OCI-M1 (cell line): ENCODE data around the gene SOHLH2.

Source experiments
- DNase-seq: peaks from one replicate; lab custom pipeline; 2025; lab: John Stamatoyannopoulos, UW

SOHLH2 gene

DNA sequence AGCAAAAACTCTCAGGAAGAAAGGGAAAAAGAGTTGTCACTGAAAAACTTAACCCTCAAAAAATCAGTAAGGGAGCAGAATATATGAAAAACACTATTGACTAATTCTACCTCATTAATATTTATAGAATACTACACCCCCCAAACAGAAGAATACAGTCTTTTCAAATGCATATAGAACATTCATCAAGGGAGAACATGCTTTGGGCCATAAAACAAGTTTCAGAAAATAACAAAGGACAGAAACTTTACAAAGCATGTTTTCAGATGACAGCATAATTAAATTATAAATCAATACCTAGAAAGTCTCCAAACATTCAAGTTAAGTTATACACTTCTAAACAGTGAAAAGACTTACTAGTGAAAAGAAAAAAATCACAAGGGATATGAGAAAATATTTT lies 30.5 kb downstream of the SOHLH2 start:
- DNase-seq, result no peak

DNA sequence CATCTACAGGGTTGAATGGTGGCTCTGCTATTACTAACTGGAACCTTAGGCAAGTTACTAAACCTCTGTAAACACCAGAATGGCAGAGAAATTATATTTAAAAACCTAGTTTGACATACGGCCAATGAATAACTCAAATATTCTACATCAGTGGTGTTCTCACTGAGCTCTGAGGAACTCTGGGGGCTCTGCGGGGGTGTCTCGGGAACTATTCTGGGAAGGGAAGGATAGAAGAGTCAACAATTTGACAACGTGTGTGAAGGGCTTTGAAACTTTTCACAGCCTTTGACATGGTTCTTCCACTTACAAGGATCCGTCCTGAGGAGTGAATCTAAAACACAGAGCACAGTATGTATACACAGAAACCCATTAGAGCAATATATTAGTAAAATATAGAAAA lies 38.7 kb downstream of the SOHLH2 start:
- DNase-seq, result no peak

DNA sequence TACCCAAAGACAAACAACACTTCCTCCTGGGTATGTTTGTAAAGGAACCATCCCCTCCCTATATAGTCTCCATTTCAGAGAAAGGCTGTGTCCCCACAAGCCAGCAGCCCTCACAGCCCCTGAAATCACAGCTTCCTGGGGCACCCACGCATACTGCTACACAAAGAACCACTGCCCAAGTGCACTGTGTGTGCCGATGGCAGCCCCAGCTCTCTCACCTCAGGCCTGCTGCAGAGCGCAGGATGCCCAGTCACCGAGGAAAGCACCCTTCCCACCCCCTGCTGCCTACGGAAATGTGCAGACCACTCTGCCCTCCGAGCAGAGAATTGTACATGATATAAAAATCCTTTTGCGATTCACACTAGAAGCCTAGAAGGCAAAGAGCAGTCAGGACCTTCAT lies 39.4 kb downstream of the SOHLH2 start:
- no peak for DNase-seq

DNA sequence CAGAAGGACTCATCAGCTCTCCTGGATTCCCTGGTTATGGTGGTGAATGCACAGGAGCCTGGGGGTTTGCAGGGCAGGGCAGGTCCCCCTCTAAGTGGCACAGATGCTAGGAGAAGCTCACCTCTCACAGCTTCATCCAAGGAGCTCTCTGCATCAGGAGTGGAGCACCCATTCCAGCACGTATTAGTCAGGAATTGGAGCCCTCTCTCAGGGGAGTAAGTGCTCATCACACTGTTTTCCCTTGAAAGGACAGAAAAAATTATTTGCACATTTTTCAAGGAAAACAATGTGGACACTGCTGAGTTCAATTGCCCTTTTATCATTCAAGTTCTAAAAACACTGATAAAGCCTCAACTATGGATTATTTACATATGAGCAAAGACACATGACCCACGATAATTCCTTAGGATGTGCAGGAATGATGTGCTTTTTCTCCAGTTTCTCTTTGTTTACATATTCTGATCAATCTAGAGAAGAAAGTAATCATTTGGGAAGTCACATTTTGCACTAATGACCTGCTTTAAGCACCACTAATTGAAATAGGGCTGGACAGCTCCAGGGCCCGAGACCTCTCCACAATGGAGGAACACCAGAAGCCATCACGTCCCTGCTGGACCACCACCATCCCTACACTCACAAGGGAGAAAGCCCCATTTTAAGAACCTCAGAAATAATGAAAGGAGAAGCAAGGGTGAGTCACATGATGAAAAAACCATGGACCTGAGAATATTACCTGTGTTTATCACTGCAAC lies 40.6 kb downstream of the SOHLH2 start:
- DNase-seq, result no peak

DNA sequence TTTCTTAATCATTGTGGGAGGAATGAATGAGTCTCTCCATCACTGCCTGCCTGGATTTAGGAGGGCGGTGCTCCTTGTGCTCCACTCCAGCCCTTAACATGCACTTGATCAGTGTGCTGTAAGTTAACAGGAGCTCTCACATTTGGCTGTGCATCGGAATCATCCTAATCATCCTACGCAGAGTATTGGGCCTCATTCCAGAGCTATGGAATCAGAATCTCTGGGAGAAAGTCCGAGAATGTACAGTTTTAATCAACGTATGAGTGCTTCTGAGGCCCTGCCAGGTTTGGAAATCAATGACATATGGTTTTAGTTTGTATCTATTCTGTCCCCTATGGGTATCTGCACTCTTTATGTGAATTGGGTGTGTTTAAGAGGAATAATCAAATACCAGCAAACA lies 48.3 kb downstream of the SOHLH2 start:
- DNase-seq, result no peak

DNA sequence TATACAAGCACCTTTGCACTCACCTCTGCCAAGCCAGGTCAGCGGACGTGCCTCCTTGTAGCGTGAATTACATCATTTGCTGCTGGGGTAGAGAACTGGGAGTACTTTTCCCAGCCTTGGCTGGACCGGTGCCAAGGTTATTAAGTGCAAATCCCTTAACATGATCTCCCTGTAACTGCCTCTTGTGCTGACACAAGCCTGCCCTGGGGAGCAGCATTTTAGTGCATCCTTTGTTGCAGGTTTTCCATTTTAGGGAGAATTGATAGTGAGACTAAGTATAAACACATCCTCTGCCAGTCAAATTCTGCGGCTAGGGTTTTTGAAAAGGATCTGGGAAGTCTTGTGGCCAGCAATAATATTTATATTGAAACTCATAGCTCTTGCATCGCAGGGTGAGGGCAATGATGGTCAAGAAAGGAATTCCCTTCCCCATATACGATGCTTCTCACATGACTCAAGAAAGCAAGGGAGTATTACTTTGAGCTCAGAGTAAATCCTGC lies 50.5 kb downstream of the SOHLH2 start:
- DNase-seq, result no peak

DNA sequence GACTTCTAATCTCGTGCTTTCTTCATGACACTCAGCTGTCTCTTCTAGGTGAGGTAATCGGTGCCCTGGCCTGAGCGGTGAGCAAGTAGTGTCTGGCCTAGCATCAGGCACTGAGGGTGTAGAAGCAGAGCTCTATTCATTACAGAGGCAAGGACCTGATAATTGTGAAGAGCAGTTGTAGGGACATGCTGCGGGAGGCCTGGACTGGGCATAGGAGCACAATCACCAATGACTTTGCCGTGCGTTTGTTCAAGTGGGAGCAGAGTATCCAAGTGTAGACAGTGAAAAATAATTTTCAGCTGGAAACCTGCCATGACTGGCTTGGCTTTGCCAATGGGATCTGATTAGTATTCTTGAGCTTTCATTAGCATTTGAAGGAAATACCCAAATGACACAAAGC lies 51.1 kb downstream of the SOHLH2 start:
- no peak for DNase-seq

DNA sequence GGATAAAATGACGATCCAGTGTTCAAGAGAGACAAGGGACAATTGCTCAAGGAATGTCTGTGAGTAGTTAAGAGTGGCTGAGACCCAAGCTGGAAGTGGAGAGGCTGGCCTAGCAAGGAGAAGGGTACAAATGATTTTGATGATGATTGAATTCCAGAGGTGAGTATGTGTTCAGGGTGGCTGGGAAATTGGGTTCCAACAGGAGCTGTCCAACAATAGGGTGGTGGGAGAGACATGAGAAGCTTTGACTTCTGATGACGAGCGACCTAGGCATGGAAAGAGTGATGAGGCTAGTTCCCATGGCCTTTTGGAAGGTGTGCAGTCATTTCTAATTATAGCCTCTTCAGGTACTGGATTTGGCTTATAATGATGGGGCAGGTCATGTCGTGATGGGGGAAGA lies 54.1 kb downstream of the SOHLH2 start:
- no peak for DNase-seq

DNA sequence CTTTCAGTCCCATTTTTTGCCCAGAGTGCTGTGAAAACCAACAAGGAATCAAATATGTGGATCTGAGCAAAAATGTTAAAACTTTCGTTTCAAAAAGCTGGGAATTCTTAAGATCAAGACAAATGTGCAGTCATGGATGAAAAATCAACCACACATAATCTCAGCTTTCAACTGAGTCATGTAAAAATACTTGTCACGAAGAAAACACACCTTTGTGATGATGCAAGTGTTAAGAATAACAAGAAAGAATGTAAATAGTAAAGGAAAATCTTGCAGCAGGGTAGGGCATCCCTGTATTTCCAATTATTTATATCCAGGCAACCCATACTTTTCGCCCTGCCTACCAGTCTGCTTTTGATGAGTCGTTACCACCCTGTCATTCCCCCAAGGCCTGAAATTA lies 55.7 kb downstream of the SOHLH2 start:
- DNase-seq, result no peak

DNA sequence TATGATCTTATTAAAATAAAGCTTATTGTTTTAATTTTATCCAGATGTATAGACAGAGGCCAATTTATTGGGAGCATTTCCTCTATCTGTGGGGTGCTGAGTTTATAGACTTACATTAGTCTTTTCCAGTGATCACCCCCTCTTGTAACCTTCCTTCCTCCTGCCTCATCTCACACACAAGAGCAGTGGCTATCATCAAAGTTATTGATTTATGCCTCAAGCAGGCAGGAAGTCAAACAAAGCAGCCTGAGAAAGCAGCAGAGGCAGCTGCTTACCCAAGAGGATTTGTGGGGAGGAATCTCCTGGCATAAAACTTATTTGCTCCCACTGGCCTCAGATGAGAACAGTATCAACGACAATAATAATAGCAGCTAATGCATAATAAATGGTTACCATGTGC lies 56.9 kb downstream of the SOHLH2 start:
- DNase-seq, result no peak

DNA sequence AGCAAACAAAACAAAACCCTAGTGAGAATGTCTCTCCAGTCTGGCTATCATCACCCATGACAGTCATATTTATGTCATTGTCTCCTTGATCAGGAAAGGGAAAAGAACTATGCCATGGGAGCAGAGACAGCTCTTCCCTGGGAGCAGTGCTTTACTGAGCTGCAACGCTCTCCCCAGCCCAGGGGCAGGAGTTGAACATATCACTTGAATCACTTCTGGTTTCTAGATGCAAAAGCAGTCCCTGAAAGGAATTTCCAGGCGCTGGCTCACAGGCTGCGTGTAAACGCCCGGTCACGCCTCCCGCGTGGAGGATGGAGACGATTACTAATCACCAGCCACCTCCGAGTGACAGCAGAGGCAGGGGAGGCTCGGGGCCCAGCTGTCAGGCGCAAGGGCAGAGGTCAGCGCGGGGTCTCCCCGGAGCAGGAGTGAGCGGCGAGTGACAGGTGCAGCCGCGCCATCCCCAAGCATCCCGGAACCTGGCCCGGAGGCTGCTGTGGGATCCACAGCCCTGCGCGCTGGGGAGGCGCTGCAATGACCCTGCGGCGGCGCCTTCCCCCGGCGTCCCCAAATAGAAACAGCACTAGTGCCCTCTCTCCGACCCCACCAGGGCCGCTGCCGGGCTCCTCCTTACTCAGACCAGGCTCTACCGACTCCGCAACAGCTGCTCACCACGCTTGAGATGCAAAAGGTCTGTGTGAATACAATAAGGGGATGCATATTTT lies 59.6 kb downstream of the SOHLH2 start:
- no peak for DNase-seq

DNA sequence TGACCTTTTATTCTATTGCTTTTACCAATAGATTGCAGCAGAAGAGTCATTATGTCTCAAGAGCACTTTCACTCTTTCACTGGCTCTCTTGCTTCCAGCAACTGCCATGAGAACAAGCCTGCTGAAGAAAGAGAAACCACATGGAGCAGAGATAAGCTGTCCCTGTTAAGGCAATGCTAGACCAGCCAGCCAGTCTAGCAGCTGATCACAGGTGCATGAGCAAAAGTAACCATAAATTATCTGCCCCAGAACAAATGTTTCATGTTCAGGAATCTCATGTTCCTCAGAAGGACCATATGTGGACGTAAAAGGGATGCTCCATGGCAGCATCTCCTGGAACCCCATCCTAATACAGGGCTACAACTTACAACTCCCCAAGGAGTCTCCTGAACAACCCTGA lies 62.8 kb downstream of the SOHLH2 start:
- peak; percentile 63 for DNase-seq

DNA sequence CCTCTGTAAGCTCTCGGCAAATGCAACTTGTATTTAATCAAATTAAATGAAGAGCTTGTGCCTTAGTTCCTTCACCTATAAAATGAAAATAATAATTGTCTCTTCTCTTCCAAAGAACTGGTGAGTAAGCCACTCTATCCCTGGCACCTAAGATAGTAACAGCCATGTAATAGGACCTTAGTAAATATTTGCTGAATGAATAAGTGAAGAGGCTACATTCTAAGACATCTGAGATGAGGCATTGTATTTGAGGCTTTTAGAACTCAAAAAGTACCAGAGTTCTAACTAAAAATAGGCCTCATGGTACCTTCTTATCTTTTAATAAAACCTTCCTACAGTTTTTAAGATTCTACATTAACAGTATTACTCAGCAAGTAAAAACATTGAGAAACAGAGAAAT lies 65.9 kb downstream of the SOHLH2 start:
- DNase-seq, result no peak

DNA sequence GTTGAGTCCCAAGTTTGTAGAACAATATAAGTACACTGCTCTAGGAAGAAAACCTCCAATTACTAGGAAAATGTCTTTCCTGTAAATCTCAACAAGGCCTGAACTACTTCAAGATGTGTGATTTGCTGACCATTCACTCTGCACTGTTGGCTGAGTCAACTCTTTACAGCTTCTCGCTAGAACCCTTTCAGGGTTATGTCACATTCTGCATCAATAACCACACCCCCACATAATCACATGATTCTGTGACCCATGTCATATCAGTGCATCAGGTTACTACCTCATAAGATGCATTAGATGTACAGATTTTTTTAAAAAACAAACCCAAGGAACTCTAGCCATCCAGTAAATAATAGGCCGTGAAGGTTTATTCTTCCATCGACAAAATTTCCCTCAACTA lies 67.0 kb downstream of the SOHLH2 start:
- no peak for DNase-seq

DNA sequence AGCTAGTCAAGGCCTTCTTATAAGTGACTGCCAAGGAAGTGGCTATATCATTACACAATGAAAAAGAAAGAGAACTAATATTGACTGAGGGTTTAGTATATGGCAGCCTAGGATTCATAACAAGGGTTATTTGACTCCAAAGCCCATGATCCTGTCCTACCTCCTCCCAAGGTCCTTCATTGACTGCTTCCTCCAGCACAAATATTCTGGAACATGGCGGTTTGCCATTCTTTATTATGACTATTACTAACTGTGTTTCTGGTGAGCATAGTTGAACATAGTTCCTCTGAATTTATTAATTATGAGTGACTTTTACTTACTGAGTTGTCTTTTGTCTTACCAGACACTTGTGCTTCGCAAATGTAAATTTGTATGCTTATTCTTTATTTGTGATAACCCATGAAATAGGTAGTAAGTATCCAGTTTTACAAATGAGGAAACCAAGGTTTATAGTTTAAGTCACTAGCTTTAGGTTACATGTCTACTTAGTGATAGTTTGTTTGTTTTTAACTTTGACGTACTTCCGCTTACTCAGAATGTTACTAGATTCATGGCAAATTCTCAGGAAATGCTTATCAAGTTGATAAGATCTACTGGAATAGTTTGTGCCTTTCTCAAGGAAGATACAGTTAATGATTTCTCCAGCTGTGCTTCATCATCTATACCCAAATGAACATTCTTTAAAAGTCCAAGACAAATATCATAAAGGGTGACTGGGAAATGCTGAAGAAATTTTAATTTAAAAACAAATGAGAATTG lies 67.7 kb downstream of the SOHLH2 start:
- DNase-seq, result no peak

DNA sequence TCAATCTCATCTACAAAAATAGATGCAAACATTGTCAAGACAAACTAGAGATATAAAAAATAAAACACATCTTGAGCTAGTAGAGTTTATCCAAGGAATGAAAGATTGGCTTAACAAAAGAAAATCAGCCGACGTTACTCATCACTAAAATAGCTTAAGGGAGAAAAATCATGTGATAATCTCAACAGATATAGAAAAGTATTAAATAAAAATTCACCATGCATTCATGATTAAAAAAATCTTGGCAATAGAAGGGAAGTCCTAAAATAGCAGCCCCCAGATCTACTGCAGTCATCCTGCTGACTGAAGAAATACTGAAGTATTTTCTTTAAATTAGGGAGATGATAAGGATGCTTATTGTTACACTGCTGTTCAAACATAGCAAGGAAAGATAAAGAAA lies 70.6 kb downstream of the SOHLH2 start:
- no peak for DNase-seq

DNA sequence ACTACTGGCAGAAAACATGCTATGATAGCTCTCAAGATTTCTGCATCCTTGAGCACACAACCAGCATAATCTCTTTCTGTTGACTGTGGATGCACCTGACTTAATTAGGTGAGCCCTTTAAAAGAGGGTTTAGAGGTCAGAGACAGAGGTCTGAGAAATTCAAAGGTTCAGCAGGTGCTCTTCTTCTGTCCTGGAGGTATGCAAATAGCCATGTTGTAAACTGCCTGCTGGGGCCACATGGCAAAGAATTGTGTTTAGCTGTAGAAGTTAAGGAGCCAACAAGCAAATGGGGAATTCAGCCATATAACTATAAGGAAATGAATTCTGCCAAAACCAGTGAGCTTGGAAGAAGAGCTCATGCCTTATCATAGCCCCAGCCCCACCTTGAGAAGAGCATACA lies 71.6 kb downstream of the SOHLH2 start:
- DNase-seq, result no peak

DNA sequence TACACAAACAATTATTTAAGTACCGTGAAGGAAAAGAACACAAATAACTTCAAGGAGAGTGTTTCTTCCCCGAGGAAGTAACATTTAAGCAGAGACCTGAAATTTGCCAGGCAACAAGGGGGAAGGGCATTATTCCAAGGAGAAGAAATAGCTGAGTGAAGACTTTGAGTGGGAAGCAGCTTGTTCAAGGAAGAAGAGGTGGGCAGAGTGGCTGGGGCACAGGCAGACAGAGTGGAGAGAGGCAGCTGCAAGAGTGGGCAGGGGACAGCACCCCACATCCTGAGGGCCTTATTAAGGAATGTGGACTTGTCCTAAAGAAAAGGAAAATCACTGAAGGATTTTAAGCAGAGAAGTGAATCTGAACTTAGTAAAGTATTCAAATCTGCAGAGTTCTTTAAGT lies 78.5 kb downstream of the SOHLH2 start:
- DNase-seq, result no peak

DNA sequence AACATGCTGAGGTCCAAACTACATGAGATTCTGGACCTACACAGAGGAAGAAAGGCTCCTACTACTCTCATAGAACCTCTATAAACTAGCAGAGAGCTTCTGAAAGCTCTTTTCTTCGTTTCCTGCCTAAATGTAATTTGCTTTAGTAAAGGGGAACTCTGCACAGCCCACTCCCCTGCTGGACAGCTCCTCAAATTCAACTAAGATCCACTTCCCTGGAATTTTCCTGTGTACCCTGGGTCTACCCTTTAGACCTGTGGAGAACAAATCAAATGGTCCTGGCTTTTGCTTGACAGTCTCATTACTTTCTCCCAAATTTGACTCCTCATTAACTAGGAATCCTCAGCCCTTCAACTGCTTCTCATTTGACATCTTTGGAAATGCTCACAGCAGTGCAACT lies 79.7 kb downstream of the SOHLH2 start:
- no peak for DNase-seq

DNA sequence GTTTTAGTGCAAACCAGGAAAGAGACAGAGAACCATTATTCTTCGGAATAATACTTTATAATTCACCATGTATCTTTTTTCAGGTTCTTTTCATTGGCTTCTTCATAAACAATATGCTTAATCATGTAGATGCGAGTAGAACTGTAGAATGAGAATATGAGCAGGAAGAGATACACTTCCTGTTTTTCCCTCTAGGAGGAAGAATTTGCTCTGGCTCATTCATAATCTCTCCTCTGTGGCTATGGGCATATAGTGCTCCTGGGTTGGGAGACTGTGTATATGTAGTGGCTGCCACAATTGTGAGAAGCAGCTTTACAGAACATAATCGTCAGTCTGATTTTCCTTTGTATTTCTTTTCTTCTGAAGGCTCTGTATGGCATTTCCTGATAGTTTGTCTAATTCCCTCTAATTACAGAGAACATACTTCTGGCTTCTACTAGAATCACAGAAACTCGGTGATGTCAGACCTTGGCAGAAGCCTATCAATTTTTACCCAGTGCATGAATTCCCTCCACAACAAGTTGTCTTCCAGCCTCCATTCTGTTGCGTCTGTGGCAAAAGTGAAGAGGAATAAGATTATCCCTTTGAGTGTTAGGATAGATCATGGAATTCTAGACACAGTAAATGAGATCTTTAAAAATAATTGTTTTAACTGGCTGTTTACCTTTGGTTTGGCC lies 80.3 kb downstream of the SOHLH2 start:
- peak; percentile 31 for DNase-seq

DNA sequence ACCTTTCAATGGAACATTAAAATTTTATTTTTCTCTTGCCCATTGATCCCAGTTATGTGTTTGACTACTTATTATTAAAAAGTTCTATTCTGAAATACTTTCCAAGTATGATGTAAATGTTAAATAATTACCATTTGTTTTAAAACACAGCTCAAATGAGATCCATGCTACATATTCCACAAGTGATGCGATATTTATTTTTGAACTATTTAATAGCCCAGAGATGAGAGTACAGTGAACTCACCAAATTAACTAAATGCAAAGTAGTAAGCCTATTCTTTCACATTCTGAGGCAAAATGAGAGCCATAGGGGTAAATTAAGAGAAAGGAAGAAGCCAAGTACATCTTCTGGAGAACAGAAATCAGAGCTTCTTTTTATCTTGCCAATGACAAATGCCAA lies 82.0 kb downstream of the SOHLH2 start:
- DNase-seq, result no peak

DNA sequence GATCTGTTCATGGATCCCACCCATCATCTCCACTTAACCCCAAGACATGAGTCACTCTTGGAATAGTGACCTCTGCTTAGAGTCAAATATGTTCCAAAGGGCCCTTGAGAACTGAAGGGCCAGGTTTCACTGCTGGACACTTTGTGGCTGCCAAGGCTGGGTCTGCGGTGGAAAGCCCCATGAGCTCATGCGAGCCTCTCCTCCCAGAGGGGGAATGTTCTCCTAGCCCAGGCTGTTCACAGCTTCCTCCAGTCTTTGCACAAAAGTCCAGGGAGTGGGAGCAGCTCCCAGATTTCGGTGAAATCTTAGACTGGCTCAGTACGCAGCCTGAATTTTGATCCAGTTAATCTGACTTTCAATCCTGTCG lies 82.4 kb downstream of the SOHLH2 start:
- DNase-seq, result no peak
